GM19324 (cell line): ENCODE results near the gene GBP7.
A peak's percentile ranks its signal among the peaks of the same experiment; 100 is the strongest.

Source experiments
- ATAC-seq: cut with Tn5 transposase; IDR thresholded peaks from one replicate; pipeline ENCODE4 v1.9.1; 2021; ENCODE audit warnings: mild to moderate bottlenecking, moderate library complexity; ENCODE audit not compliant: unreplicated experiment, low FRiP score

Gene GBP7

GRCh38 chr1:89125240-89125912, 50.4 kb downstream of the GBP7 start:
- ATAC-seq, result peak; percentile 32

DNA sequence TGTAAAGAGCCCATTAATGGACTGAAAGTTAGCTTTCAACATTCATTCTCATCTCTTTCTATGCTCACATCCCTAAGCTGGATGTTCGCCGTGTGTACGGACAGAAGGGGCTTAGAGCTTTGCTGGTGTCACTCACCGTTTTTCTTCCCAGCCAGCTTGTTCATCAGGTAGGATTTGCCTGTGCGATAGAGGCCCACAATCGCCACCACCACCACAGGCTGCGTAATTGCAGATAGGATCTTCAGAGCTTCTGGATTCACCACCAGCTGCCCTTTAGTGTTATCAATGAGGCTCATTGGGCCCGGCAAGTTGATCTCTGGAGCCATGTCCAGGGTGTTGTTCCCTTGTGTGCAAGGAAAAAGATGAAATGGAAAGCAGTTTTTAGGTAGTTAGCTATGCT, 54.2 kb downstream of the GBP7 start:
- no peak for ATAC-seq

DNA sequence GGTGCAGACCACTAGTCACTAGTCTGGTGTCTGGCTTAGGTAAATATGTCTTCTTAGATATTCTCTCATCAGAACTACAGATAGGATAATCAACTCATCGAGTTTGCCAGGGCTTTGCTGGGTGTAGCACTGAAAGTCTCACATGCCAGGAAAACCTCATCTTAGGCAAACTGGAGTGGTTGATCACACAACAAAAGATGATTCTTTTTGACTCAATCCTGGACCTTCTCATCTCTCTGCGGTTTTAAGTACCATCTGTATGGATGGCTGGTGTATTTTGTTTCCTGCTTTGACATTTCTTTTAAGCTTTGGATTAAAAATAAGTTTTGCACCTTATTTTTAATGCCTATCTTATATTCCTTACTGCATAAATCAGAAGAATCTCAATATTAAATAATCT, 61.1 kb downstream of the GBP7 start:
- no peak for ATAC-seq

GRCh38 chr1:89112871-89113613, 62.8 kb downstream of the GBP7 start:
- no peak for ATAC-seq

- no peak for ATAC-seq
Measured at GRCh38 chr1:89104687-89105086, 71.1 kb downstream of the GBP7 start.

DNA sequence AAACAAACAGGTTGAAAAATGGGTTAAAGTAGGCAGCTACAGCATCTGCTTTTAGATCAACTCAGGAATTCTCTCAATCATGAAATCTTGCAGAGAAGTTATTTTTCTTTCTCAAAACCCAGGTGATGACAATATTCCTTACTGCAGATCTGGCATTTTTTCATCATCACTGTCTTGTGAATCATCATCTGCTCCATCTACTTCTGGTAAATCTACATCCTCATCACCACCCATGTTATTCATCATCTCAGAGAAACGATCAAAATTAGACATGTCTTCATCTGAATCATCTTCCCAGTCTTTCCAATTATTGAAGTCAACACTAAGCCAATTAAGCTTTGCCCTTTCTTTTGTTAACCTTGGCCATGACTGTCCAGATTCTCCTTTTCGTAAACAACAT, 71.7 kb downstream of the GBP7 start:
- ATAC-seq, result no peak

- ATAC-seq, result no peak
Measured at GRCh38 chr1:89102021-89102420, 73.8 kb downstream of the GBP7 start.

DNA sequence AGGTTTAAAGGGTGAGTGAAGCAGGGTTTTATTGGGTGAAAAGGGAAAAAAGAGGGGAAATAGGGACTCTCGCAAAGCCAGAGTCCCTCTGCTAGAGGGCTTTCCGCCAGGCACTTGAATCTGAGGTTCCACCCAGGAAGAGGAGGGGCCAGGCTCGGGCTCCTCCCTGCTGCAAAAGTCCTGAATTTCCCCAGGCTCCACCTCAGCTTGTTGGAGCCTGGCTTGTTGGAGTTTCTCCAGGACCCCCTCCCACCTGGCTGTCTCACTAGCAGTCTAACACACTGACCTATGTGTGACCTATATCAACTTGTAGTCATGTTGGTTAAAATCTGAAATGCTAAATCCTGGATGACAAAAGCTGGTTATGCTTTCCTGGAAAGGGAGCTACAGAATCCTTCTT, 75.4 kb downstream of the GBP7 start:
- no peak for ATAC-seq

- ATAC-seq, result no peak
Measured at GRCh38 chr1:89098857-89099256, 76.9 kb downstream of the GBP7 start.

DNA sequence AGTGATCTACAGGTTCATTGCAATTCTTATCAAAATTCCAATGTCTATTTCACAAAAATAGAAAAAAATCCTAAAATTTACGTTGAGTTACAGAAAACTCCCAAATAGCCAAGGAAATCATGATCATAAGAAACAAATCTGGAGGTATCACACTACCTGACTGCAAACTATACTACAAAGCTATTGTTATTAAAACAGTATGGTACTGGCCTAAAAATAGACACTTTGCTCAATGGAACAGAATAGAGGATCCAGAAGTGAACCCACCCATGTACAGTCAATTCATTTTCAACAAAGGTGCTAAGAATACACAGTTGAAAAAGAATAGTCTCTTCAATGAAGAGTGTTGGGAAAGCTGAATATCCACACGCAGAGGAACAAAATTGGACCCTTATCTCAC, 80.1 kb downstream of the GBP7 start:
- ATAC-seq, result no peak

- no peak for ATAC-seq
Measured at GRCh38 chr1:89089962-89090361, 85.8 kb downstream of the GBP7 start.

GRCh38 chr1:89088572-89088971, 87.2 kb downstream of the GBP7 start:
- no peak for ATAC-seq

DNA sequence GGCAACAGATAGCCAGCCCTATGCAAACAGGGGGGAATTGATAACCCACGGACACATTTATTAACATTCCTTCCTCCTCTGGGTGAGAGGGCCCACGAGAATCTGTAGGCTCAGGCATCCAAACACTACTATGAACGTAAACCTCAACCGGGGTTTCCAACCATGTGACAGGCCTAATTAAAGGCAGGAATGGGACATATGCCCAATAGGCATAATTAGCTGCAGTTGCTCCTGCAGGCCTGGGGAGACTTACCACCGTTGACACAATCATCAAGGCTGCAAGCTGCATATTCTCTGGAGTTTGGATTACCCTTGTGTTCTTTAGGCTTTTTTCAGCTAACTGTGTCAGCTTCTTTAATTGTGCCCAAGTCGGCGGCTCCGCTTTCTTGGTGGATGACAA, 88.6 kb downstream of the GBP7 start:
- no peak for ATAC-seq

DNA sequence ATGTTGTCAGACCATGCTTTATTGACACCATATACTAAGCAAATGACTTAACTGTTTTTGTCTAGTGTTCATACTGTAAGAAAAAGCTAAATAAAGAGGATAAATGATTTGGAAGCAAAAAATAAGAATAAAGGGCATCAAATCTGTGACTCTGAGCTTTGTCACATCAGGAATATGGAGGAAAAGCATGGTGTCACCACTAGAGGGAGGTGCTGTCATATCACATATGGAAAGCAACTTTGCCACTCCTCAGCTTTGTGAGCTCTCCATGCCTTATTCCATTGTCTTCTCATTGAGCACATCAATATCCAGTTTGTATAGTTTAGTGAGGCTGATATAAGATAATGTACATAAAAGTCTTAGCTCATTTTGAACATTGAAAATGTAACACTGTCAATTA, 90.0 kb downstream of the GBP7 start:
- no peak for ATAC-seq
